Erythroblast (primary cell): Measurements from ENCODE around the gene COL9A3.

ENCODE experiments used
- GATA1 ChIP-seq: IDR thresholded peaks from 2 replicates; pipeline ENCODE4 v1.6.1; 2011; ENCODE audit warnings: low read depth, mild to moderate bottlenecking, control low read depth, low read length, moderate library complexity
- POLR2A ChIP-seq: IDR thresholded peaks from 2 replicates; pipeline ENCODE4 v1.6.1; 2011; ENCODE audit warnings: mild to moderate bottlenecking, low read length

GRCh38 chr20:62795023-62795761 lies 21.7 kb upstream of the COL9A3 start:
- TF ChIP-seq POLR2A: no peak
- TF ChIP-seq GATA1: no peak
